NCI-H524 (cell line): ENCODE measurements around the gene CGB7.

Experiments used
- DNase-seq, 2 experiments: peaks; one replicate each; lab custom pipeline; 2025; lab: John Stamatoyannopoulos, UW

The CGB7 gene

DNA sequence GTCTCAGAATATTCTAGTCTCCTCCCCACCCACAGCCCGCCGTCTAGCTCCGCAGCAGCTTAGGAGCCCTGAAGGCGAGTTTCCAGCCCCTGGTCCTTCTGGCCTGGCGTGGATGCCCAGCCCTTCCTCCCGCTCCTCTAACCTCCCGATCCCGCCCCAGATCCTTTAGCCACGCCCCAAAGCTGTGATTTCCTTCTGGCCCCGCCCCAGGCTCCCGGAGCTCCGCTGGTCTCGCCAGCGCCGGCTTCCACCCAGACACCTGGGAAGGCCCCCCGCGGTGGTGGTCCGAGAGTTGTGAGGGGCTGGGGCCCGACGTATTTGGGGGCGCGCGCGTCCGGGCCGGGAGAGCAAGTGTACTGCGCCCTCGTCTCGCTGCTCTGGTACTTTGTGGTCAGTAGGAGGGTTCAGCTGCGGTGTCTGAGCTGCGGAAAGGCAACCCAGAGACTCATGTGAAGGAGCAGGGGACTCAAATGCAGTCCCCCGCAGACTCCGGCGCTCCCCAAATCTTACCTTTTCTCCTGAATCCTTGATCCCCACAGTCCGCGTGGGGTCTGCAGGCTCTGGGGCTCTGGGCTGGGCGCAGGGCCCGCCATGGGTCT, at the start of gene CGB7:
CGB7 (minus strand) TSS at position 114 of the 599 bp plus-strand sequence. CDS start 2,374 bp downstream, outside the sequence.
- DNase-seq = peak; percentile 36 to 68

DNA sequence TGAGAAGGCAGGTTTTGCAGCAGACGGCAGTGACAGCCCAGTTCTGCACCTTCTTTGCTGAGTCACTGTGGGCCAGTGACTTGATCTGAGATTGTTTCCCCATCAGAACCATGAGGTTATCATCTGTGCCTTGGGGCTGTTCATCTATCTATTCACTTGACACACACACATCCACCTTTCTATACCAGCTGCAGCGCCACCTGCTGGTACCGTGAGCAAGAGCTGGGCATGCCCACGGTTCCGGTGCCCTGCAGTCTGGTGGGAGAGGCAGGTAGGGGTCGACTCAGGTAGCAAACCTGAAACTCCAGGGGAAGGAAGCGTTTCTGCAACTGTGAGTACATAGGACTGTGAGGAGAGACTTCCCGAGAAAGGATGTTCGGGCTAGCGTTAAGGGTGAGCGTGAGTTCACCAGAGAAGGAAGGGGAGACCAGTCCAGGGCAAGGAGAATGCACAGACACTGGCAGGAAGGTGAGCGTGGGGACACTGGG, 49.1 kb upstream of the CGB7 start:
- peak; percentile 21 to 64 for DNase-seq

DNA sequence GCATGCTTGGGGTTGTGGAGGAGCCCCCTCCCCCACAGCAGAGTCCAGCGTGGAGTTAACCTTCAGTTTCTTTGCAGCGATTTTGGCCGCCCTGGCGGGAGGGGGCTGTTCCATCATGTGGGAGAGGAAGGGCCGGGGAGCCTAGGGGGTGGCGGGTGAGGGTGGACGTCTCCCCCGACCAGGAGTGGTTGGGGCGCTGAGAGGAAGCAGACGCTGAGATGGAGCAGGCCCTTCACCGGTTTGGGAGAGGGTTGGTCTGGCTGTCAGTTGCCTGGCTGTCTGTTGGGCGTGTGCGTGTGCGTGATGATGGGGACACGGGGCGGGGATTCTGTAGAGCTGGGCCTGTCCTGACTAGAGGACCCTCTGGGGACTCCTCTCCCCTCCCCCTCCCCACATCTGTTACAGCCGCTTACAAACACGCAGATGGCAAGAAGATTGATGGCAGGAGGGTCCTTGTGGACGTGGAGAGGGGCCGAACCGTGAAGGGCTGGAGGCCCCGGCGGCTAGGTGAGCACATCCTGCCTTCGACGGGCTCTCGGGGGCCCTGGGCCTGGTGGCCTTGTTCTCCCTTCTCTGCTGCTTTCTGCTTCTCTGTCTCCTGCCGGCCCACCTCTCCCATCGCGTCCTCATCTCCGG, 46.8 kb upstream of the CGB7 start:
- peak; percentile 98 to 99 for DNase-seq

DNA sequence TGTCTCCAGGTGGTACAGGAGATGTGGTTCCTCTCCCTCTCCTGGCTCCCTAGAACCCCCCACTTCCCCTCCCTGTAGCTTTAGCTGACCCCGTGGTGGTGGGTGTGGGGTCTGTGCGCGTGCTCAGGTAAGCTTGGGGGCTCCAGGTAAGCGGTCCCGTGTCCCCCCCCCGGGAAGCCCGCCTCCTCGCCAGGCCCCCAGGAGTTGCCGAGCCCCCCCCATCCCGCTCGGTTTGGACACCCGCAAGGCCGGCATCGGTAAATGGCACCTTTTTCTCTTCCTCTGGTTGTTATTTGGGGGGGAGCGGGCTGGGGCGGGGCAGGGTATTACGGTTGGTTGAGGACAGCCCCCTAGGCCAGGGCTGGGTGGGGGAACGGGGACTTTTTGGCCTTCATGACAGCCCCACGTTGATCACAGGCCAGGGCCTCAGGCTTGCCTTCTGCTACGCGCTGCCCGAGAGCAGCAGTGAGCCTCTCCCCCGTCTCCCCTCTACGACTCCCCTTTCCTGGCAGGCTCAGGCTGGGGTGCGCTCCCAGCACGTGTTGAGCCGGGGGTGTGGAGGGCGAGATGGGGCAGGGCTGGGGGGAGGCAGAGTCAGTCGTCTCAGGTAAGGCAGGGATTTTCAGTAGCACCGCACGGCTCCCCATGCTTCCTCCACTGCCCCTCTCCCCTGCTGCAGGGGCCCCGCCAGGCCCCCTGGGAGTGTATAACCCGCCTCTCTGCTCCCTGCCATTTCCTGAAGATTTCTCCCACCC, 46.0 kb upstream of the CGB7 start:
- peak in 1 of 2 experiments; percentile 59 for DNase-seq

DNA sequence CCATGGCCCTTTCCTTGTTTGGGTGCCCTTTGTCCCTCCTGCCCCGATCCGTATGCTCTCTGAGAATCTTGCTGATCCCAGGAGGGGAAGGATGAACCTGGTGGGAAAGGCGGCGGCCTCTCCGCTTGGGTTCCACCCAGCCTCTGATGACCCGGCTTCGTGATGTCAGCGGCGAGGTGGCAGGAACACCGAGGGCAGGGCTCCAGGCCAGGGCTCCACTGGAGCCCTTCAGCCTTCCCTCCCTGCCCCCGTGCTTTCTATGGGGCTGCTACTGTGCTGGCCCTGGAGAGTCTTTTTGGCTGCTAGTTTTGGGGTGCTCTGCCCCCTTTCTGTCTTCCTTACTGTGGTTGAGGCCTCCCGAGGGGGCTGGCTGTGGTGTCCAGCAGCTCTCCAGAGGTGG, 44.8 kb upstream of the CGB7 start:
- no peak for DNase-seq

DNA sequence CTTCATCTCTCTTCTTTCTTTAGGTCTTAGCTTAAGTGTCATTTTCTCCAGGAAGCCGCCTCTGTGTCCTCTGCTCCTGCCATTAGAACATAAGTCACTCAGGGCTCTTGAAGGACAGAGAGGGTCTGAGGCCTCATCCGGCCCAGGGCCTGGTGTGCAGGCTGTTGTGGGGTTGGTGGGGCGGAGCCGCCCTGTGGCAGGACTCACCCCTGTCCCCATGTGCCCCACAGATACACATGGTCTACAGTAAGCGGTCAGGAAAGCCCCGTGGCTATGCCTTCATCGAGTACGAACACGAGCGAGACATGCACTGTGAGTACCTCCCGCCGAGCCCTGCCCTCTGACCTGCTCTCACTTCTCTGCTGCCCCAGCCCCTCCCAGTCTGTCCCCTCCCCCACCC, 43.6 kb upstream of the CGB7 start:
- no peak for DNase-seq

DNA sequence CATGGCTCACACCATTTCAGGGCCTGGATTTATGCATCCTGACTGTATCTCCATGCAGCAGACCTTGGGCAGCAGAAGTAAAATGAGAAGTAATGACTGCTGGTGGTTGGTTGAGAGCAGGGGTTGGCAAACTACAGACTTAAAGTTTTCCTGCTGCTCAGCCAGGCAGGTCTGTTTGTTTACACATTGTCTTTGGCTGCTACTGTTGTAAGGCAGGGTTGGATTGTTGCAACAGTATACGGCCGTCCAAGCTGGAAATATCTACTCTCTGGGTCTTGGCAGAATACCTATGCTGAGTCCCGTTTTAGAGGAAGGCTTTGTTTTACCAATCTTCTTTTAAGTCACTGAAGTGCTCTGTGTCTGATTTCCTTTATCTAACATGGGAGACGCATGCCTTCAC, 41.2 kb upstream of the CGB7 start:
- DNase-seq = no peak

DNA sequence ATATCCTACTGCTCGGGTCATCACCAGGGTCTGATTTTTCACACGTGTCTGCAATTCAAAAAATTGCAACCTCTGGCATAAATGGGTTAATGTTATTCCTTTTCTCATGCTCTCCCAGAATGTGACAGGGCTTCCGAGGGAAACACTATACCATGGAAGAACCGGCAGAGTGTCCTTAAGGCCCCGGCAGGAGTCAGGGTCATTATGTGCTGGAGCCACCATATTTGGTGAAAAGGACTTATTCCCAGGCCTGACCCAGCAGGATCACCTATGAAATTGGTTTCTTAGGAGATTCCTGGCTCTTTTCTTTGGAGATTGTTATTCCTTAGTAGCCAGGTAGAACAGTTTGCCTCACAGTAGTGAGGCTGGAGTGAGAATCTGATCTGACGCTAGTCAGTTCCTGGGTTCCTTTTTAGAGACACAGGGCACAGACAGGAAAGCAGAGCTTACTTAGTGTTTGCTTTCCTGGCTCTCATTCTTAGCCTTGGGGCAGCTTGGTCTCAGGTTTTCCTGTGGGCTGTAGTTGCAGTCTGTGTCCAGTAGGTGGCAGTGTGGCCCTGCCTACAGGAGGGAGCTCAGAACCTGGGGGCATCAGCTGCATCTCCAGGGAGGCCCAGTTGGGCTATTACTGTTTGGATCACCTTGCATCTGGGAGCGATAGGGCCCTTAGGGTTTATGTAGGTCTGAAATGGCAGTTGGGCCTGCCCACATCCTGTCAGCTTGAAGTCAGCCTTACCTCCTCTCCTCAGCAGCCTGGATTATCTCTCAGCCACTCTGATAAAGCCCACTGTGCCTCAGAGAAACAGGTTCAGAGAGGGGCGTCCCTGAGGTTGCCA, 40.1 kb upstream of the CGB7 start:
- peak; percentile 46 to 83 for DNase-seq

DNA sequence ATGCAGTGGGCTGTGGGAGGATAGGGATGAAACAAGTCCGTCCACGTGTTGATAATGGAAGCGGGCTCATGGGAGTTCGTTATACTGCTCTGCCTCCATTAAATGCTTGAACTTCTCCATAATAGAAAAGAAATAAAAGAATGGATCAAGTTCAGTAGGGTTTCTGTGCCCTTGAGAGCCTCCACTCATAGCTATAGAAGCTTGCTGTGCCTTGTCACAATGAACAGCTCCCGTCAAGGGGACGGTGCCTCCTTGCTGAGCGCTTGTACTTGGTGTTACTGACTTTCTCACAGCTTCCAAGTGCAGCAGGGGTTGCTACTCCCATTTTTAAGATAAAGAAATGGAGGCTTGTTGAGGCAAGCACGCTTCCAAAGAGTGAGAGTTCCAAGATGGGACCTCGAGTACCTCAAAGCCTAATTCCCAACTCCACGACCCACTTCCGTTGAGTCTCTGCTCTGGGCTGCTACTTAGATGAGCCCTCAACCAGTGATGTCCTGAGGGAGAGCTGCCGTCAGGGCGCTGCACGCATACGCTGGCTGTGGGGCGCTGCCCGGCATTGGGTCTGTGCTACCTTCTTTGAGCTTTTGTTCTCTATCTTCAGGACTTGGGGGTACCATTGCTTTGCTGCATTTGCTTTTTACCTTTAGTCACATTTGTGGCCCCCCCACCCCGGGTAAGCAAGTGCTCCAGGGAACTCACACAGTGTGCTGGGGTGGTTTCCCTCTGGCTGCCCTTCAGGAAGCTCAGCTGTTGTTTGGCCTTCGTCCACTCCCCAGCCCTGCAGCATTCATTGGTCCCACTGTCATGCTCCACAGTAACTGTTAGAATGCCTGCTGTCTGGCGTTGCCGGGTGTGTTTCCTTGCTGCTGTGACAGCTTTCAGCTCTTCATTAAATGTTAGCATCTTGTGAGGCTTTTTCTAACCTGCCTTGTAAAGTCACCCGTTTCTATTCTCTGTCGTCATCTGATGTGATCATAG, 37.2 kb upstream of the CGB7 start:
- no peak for DNase-seq

DNA sequence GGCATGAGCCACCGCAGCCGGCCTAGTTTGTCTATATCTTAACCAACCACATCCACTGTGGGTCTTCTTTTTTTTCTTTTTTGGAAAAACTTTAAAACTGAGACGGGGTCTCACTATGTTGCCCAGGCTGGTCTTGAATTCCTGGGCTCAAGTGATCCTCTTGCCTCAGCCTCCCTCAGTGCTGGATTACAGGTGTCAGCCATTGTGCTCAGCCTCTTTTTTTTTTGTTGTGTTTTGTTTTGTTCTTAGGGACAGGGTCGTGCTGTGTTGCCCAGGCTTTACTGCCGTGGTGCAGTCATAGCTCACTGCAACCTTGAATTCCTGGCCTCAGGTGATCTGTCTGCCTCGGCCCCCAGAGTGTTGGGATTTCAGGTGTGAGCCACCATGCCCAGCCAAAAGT, 35.1 kb upstream of the CGB7 start:
- no peak for DNase-seq

DNA sequence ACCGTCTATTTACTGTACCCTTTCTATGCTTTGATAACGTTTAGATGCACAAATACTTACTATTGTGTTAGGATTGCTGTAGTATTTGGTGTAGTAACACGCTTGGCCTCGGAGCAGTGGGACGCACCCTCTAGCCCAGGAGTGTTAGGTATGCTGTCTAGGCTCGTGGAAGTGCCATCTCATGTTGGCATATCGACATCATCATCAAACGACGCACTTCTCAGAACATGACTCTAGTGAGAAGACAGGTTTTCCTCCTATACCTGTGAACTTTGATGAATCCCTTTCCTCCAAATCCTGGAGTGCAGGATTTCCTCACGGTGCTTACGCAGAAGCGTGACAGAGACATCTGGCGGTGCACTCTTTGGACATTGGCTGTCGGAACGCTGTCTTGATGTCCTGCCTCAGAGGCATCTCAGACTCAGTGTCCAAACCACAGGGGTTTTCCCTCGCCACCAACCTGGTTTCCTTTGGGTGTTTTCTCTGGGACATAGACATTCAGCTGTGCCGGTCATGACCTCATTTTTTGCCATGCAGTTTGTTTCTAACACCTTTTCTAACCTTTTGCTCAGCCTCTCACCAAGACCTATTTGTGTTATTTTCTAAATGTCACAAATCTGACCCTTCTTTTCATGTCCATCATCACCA, 34.0 kb upstream of the CGB7 start:
- DNase-seq = no peak

DNA sequence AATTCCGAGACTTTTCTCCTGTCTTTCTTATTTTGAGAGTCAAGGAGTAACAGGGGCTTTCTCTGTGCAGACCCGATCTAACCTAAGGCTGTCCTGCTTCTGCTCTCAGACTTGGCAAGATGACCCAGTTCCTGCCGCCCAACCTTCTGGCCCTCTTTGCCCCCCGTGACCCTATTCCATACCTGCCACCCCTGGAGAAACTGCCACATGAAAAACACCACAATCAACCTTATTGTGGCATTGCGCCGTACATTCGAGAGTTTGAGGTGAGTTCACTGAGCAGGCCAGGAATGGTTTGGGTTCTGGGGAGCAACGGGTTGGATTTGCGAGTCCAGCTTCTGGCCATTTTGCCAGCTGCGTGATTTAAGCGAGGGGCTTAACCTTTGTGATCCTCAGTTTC, 28.7 kb upstream of the CGB7 start:
- no peak for DNase-seq

DNA sequence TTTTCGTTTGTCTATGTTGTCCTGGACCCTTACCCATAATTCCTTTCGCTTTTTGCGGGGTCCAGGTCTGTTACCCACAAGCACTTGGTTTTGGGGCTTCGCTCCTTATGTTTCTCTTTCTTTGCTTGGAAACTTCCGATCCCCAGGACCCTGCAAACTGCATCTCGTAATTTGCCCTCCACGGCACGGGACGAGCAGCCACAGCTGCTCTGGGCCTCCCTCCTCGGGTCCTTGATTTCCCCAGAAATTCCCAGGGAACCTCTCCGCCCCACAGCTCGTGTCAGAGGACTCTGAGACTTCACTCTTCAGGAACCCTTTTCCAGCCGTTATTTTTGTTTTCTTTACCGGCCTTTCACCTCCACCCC, 28.3 kb upstream of the CGB7 start:
- DNase-seq = no peak

DNA sequence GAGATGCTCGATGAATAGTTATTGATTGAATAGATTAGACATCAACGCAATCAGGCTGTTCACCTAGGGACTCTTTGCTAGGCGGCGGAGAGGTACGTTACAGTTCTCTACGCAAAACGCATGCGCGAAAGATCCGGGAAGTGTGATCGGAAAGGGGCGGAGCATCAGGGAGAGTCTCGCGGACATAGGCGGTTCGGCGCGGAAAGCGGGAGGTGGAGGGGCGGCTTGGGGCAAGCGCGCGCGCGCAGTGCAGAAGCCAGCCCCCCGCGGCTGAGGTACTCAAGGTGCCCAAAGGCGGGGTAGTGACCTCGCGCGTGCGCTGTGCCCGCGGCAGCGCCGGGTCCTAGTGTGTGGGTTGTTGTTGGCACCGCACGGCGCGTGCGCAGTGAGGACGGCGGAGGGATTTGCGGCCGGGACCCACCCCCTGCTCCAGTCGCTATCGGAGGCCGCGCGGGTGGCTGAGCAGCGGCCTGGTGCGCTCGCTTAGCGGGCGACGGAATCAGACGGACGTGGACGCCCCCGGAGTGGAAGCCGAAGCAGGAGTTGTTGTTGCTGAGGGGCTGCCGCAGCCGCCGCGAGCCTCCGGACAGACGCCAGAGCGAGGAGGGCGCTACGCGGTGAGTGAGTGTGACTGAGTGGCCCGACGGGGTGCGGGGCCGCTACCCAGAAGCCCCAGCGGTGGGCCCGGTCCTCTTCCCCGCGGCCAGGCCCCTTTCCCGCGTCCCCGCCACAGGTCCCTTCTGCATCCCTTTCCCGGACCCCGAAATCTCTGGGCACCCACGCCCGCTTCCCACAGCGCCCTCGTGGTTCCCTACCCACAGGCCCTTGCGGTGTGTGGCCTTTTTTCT, 27.7 kb upstream of the CGB7 start, which contains the start of gene SNRNP70:
SNRNP70 (plus strand) TSS at position 432 of the 848 bp plus-strand sequence. CDS start 964 bp downstream, outside the sequence.
- DNase-seq = peak; percentile 100

DNA sequence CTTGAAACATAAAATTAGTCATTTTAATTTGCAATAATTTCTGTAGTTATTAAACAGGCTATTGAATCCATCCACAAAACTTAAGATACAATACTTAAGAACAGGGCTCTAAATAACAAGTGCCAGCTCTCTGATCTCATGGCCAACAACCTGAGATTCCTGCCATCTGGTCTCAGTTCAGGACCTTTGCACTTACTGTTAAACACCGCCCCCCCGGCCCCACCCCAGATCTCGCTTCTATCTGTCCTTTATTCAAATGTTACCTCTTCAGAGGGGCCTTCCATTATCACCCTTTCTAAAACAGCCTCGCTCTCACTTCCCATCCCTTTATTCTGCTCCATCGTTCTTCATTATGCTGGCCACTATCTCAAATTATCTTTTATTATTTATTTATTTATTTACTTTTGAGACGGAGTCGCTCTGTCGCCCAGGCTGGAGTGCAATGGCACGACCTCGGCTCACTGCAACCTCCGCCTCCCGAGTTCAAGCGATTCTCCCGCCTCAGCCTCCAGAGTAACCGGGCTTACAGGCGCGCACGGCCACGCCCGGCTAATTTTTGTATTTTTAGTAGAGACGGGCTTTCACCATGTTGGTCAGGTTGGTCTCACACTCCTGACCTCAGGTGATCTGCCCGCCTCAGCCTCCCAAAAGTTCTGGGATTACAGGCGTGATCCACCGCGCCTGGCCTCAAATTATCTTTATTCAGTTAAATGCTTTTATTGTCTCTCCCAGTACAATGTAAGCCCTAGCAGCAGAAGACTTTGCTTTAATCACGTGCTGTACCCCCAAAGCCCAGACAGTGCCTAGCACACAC, 26.9 kb upstream of the CGB7 start:
- peak in 1 of 2 experiments; percentile 26 for DNase-seq

DNA sequence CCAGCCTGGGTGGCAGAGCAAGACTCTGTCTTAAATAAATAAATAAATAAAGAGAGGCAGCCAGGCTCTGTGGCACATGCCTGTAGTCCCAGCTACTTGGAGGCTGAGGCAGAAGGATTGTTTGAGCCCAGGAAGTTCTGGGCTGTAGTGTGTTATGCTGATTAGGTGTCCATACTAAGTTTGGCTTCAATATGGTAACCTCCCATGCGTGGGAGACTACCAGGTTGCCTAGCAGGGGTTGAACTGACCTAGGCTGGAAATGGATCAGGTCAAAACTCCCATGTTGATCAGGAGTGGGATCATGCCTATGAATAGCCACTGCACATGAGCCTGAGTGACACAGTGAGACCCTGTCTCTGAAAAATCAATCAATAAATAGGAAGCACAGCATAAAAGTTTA, 23.7 kb upstream of the CGB7 start:
- no peak for DNase-seq

DNA sequence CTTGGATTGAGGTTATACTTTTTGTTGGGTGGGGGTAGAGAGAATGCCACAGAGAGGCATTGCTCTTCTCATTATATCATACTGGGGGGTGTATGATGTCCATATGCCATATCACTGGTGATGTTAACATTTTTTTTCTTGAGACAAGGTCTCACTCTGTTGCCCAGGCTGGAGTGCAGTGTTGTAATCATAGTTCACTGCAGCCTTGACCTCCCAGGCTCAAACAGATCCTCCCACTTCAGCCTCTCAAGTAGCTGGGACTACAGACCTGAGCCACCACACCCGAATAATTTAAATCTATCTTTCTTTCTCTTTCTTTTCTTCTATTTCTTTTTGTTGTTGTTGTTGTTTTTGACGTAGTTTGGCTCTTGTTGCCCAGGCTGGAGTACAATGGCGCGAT, 22.8 kb upstream of the CGB7 start:
- no peak for DNase-seq

DNA sequence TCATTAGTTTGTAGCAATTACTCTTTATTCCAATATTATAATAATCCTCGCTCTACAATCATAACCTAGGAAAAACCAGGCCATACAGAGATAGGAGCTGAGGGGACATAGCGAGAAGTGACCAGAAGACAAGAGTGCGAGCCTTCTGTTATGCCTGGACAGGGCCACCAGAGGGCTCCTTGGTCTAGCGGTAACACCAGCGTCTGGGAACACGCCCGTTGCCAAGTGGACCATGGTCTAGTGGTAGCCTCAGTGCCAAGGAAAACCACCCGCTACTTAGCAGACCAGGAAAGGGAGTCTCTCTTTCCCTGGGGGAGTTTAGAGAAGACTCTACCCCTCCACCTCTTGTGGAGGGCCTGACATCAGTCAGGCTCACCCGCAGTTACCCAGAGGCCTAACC, 17.3 kb upstream of the CGB7 start:
- DNase-seq = peak; percentile 30 to 67
